HTERT RPE-1 (cell line): Measurements from ENCODE around the gene ZNF197.
"Not testable (repeated sequence)": the region's sequence is repeated elsewhere in the genome, so short reads cannot be mapped to it uniquely, and the experiment has no call there.

Experiments used
- in situ Hi-C: fragments of 300-500 bp; cut with MboI; formaldehyde crosslinking; loops from 4 replicates; pipeline ENCODE4 v1.14.3; 2020; ENCODE audit warnings: low sequenced_read_pairs

Gene ZNF197

GRCh38 chr3:44661189-44661588 lies 36.4 kb downstream of the ZNF197 start:
- in situ Hi-C loops: no loop called here

GRCh38 chr3:44665173-44665572 lies 40.3 kb downstream of the ZNF197 start:
- in situ Hi-C loops: no loop called here

GRCh38 chr3:44666346-44666745 lies 41.5 kb downstream of the ZNF197 start:
- in situ Hi-C loops: no loop called here

- in situ Hi-C loops: no loop called here
Observed at GRCh38 chr3:44669760-44670159, 44.9 kb downstream of the ZNF197 start.

GRCh38 chr3:44673466-44673865 lies 48.6 kb downstream of the ZNF197 start:
- in situ Hi-C loops: not testable (repeated sequence)

- in situ Hi-C loops: no loop called here
Observed at GRCh38 chr3:44674211-44674610, 49.4 kb downstream of the ZNF197 start.

GRCh38 chr3:44678480-44679116 lies 53.8 kb downstream of the ZNF197 start:
- in situ Hi-C loops: no loop called here

- in situ Hi-C loops: no loop called here
Observed at GRCh38 chr3:44680921-44681455, 56.2 kb downstream of the ZNF197 start.

- in situ Hi-C loops: no loop called here
Observed at GRCh38 chr3:44682182-44682896, 57.5 kb downstream of the ZNF197 start.

- in situ Hi-C loops: no loop called here
Observed at GRCh38 chr3:44685128-44685800, 60.4 kb downstream of the ZNF197 start.

- in situ Hi-C loops: no loop called here
Observed at GRCh38 chr3:44687898-44688297, 63.1 kb downstream of the ZNF197 start.
